SK-N-MC (cell line): ENCODE data around the gene ELN.
A peak's percentile ranks its signal among the peaks of the same experiment; 100 is the strongest.

Experiments
- DNase-seq: peaks from one replicate; pipeline ENCODE4 v3.0.0-alpha.2; 2011; ENCODE audit warnings: low read depth, low spot score
- H3K27ac ChIP-seq: fragments of 200-600 bp; sonication (generic); 2 replicates; pipeline ENCODE4 v1.5.1; 2016; ENCODE audit warnings: mixed run types
- H3K36me3 ChIP-seq: fragments of 200-600 bp; sonication (generic); 2 replicates; pipeline ENCODE4 v1.6.1; 2017; ENCODE audit warnings: antibody characterized with exemption, low read length, mixed read lengths; ENCODE audit not compliant: insufficient read depth
- H3K4me3 ChIP-seq: fragments of 200-600 bp; sonication (generic); 2 replicates; pipeline ENCODE4 v1.5.1; 2016
- H3K9ac ChIP-seq: fragments of 200-600 bp; sonication (generic); 2 replicates; pipeline ENCODE4 v1.8.0; 2017; ENCODE audit warnings: mixed run types, mixed read lengths; ENCODE audit not compliant: insufficient read length
- H3K9me3 ChIP-seq: fragments of 200-600 bp; sonication (generic); 2 replicates; pipeline ENCODE4 v1.6.1; 2017; ENCODE audit warnings: low read depth, mild to moderate bottlenecking, antibody characterized with exemption, low read length, moderate library complexity, mixed read lengths
- EZH2 ChIP-seq: fragments of 200-600 bp; sonication (generic); IDR thresholded peaks from one replicate; pipeline ENCODE4 v1.6.1; 2017; ENCODE audit warnings: antibody characterized with exemption
- FOXP2 ChIP-seq: optimal IDR thresholded peaks from 2 replicates; pipeline ENCODE3; 2011; ENCODE audit warnings: mild to moderate bottlenecking, moderate library complexity; ENCODE audit not compliant: insufficient read depth; ENCODE audit errors: extremely low read length, control extremely low read depth
- POLR2AphosphoS5 ChIP-seq: IDR thresholded peaks from 2 replicates; pipeline ENCODE4 v1.6.1; 2012; ENCODE audit warnings: mild to moderate bottlenecking, low read depth, low read length, borderline replicate concordance

ELN gene

DNA sequence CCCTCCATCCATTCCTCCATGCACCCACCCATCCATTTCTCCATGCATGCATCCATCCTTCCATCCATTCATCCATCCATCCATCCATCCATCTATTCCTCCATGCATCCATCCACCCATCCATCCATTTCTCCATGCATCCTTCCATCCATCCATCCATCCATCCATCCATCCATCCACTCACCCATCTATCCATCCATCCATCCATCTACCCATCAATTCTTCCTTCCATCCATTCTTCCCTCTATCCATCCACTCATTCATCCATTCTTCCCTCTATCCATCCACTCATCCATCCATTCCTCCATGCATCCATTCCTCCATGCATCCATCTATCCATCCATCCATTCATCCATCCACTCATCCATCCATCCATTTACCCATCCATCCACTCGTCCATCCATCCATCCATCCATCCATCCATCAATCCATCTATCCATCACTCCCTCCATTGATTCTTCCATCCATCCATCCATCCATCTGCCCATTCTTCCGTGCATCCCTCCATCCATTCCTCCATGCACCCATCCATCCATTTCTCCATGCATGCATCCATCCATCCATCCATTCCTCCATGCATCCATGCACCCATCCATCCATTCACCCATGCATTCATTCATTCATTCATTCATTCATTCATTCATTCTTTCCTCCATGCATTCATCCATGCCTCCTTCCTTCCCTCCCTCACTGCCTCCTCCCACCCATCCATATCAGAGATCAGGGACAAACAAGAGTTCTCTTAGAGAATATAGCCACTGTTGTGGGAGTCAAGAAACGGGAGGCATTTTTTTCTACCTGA, 22.2 kb downstream of the ELN start:
- TF ChIP-seq POLR2AphosphoS5: no peak
- TF ChIP-seq EZH2: no peak
- no peak for TF ChIP-seq FOXP2
- no peak for DNase-seq
- H3K27ac ChIP-seq: no peak overlapping the region
- H3K4me3 ChIP-seq: no peak overlapping the region
- H3K9me3 ChIP-seq: no peaks in the 10 kb centered on the region
- H3K36me3 ChIP-seq: peaks cover 9% of the 10 kb centered on the region; the same call in 1 of the 2 replicates
- no peak overlapping the region for H3K9ac ChIP-seq

DNA sequence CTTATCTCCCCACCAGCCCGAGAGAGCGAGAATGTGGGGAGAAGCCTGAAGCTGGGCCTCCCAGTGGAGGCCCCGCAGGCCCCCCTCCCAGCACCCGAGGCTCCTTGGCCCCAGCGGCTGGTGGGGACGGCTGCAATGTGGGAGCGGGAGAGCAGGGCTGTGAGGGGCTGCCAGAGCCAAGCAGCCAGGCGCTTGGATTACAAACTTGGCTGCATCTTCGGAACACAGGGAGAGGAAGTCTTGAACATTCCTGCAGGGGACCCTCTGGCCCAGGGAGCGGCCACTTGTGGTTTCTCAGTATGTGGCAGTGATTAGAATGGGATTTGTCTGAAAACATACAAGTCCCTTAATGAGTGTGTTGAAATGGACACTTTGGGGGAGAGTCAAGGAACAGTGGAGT, 23.2 kb downstream of the ELN start:
- H3K36me3 ChIP-seq: peaks cover 9% of the 10 kb centered on the region; the same call in 1 of the 2 replicates
- no peak overlapping the region for H3K9ac ChIP-seq
- TF ChIP-seq FOXP2 (no peak), EZH2 (no peak), POLR2AphosphoS5 (no peak)
- H3K27ac ChIP-seq: peak overlapping the region; percentile 84
- H3K4me3 ChIP-seq: no peak overlapping the region
- H3K9me3 ChIP-seq: no peaks in the 10 kb centered on the region
- no peak for DNase-seq

DNA sequence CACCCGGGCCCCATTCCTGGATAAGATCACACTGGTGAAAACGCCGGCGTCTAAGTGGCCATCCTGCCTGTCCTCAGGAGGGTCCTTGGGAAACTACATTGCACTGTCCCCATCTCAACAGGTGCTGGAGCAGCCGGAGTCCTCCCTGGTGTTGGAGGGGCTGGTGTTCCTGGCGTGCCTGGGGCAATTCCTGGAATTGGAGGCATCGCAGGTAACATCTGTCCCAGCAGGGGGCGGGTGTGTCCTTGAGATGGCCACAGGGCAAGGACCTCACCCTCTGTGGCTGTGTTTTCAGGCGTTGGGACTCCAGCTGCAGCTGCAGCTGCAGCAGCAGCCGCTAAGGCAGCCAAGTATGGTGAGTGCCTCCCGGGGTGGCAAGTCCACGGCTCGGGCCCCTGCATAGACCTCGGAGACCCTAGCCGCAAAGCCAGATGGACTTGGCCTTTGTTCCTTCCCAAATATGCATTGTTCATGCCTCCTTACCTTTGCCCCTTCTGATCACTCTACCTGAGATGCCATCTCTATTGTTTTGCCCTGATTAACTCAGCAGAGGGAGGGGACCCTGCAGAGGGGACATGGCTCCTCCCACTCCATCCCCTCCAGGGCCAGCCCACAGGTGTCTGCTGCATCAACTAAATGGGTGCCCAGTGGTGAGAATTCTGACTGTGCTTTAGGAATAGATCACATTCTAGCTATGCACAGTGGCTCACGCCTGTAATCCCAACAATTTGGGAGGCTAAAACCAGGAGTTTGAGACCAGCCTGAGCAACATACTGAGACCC, 23.8 kb downstream of the ELN start:
- no peak for TF ChIP-seq FOXP2
- TF ChIP-seq EZH2: no peak
- TF ChIP-seq POLR2AphosphoS5: no peak
- no peak for DNase-seq
- Histone ChIP-seq H3K36me3 (peaks cover 9% of the 10 kb centered on the region; the same call in 1 of the 2 replicates), H3K9ac (no peak overlapping the region), H3K4me3 (0 out of 2 replicates have a peak overlapping the region, but pooled peaks have one; percentile 43), H3K9me3 (no peaks in the 10 kb centered on the region), H3K27ac (peak overlapping the region; percentile 84)

DNA sequence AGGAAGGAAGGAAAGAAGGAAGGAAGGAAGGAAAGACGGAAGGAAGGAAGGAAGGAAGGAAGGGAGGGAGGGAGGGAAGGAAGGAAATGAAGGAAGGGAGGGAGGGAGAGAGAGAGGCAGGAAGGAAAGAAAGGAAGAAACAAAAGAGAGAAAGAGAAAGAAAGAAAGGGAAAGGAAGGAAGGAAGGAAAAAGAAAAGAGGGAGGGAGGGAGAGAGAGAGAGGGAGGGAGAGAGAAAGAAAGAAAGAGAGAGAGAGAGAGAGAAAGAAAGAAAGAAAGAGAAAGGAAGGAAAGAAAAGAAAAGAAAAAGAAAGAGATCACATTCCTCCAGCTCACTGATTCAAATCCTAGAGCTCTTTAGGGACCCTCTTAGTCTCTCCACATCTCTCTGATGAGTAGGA, 24.7 kb downstream of the ELN start:
- Histone ChIP-seq H3K4me3 (no peak overlapping the region), H3K27ac (peak overlapping the region; percentile 86)
- no peak for DNase-seq

DNA sequence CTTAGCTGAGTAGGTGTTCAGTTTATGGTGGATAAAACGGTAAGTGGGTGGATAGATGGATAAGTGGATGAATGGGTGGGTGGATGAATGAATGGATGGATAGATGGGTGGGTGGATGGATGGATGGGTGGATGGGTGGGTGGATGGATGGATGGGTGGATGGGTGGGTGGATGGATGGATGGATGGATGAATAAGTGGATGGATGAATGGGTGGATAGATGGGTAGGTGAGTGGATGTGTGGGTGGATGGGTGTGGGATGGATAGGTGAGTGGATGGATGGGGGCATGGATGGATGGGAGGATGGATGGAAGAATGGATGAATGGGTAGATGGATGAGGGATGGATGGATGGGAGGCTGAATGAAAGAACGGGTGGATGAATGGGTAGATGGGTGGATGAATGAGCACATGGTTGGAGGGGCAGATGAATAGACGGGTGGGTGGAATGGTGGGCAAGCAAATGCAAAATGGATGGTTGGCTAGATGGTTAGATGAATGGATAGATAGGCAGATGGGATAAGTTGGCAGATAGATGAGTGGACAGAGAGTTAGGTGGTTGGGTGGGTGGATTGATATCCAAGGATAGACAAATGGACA, 25.7 kb downstream of the ELN start:
- H3K27ac ChIP-seq: no peak overlapping the region
- no peaks in the 10 kb centered on the region for H3K9me3 ChIP-seq
- H3K36me3 ChIP-seq: peaks cover 9% of the 10 kb centered on the region; the same call in 1 of the 2 replicates
- no peak overlapping the region for H3K9ac ChIP-seq
- no peak for TF ChIP-seq FOXP2
- TF ChIP-seq EZH2: no peak
- TF ChIP-seq POLR2AphosphoS5: no peak
- no peak overlapping the region for H3K4me3 ChIP-seq
- DNase-seq: no peak

More for the DNA sequence above, 24.7 kb downstream of the ELN start:
- Histone ChIP-seq H3K36me3 (peaks cover 9% of the 10 kb centered on the region; the same call in 1 of the 2 replicates), H3K9me3 (no peaks in the 10 kb centered on the region), H3K9ac (no peak overlapping the region)
- TF ChIP-seq EZH2 (no peak), FOXP2 (no peak), POLR2AphosphoS5 (no peak)

DNA sequence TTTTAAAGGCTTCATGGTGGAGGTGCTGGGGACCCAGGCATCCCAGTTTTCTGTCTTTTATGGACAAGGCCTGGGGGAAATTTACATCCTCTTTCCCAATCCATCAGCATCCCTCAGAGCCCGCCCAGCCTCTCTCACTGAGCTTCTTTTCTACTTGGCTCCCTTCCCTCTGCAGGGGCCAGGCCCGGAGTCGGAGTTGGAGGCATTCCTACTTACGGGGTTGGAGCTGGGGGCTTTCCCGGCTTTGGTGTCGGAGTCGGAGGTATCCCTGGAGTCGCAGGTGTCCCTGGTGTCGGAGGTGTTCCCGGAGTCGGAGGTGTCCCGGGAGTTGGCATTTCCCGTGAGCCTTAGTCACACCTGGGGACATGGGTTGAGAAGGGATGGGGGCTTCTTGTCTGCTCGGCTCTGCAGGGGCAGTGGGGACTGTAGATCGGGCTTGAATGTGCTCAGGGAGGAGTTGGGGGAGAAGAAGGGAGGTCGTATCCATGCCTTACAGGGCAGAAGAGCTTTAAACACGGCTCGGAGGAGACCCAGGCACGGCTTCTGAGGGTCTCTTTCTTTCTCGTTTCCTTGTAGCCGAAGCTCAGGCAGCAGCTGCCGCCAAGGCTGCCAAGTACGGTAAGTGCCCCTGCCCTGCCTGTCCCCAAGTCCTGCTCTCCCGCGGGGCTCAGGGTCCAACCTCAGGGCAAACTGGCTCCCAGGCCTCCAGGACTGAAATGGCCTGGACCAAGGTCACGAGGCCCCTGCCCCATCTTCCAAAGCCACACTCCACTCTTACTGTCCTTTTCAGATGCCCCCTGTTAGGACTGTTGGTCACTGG, 28.3 kb downstream of the ELN start:
- no peak for DNase-seq

DNA sequence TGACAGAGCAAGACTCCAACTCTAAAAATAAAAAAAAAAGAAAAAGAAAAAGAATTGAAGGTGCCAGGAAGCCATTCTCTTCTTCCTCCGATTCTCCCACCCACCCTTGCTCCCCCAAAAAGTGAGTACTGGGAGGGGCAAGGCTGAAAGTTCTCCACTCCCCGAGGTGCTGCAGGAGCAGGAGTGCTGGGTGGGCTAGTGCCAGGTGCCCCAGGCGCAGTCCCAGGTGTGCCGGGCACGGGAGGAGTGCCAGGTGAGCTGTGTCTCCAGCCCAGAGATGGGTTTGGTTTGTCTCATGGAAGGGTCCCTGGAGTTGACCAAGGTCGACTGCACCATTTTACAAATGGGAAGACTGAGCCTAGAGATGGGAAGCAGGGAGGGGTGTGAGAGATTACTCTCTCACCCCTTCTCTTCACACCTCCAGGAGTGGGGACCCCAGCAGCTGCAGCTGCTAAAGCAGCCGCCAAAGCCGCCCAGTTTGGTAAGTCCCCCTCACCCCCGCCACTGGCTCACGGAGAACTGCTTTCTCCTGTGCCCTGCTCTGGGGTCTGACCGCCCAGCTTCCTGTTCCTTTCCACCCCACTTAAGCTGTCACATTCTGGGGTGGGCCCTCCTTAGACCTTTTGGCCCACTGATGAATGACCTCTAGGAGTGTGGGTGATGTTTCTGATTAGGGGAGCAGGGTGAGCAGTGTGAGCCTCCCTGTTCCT, 29.4 kb downstream of the ELN start:
- H3K36me3 ChIP-seq: no peaks in the 10 kb centered on the region
- H3K27ac ChIP-seq: no peak overlapping the region
- TF ChIP-seq EZH2 (no peak), POLR2AphosphoS5 (no peak), FOXP2 (no peak)
- H3K9me3 ChIP-seq: no peaks in the 10 kb centered on the region
- no peak overlapping the region for H3K4me3 ChIP-seq
- H3K9ac ChIP-seq: no peak overlapping the region
- no peak for DNase-seq

More for the DNA sequence above, 28.3 kb downstream of the ELN start:
- Histone ChIP-seq H3K27ac (no peak overlapping the region), H3K4me3 (no peak overlapping the region), H3K9ac (no peak overlapping the region), H3K9me3 (no peaks in the 10 kb centered on the region), H3K36me3 (no peaks in the 10 kb centered on the region)
- TF ChIP-seq POLR2AphosphoS5: no peak
- no peak for TF ChIP-seq EZH2
- no peak for TF ChIP-seq FOXP2
